ENCODE data around the gene KRTAP26-1. TPM values are rescaled to one million over a fixed set of nuclear protein-coding genes. Genes with fewer than 3 reads are reported as not detected.

The KRTAP26-1 gene
- total and polyA plus RNA-seq, 2 of the 4 experiments (the other 2 are of a cell fraction) = not detected

GRCh38 chr21:30355906-30356305 is 35.8 kb upstream of the KRTAP26-1 start:
- Histone ChIP-seq H4K5ac (ENCODE audit: low read depth, low read length) (no peak overlapping the region), H3K56ac (ENCODE audit: extremely low read depth, insufficient read depth, low read length) (no peak overlapping the region), H4K8ac (ENCODE audit: low read depth in 2 of 2, low read length in 2 of 2) (no peak overlapping the region), H3K23ac (ENCODE audit: low read depth, low read length) (no peak overlapping the region), H3K79me1 (ENCODE audit: low read depth in 1 of 2, low read length in 2 of 2) (no peaks in the 10 kb centered on the region), H2AFZ (replicated peaks; ENCODE audit: low read length, poor library complexity) (no peak overlapping the region), H3K4ac (ENCODE audit: low read depth, low read length) (no peak overlapping the region), H4K91ac (ENCODE audit: insufficient read depth, low read depth, low read length) (no peak overlapping the region), H3K4me3 (ENCODE audit: insufficient read depth, low read depth, low read length) (no peak overlapping the region), H3K9ac (ENCODE audit: low read depth, low read length) (no peak overlapping the region), H2AK5ac (ENCODE audit: low read depth, low read length) (no peak overlapping the region), H2AK9ac (replicated peaks; ENCODE audit: low read depth, low read length, poor library complexity) (no peak overlapping the region), H3K36me3 (ENCODE audit: control insufficient read depth, insufficient read depth, low read length) (no peaks in the 10 kb centered on the region), H2BK120ac (ENCODE audit: low read depth, low read length) (no peak overlapping the region), H3K9me1 (ENCODE audit: insufficient read depth, low read length) (no peaks in the 10 kb centered on the region), H3K27ac (ENCODE audit: insufficient read depth, low read length) (no peak overlapping the region), H3K18ac (ENCODE audit: low read depth, low read length) (no peak overlapping the region), H3K9me3 (ENCODE audit: control insufficient read depth, insufficient read depth, low read length) (peaks cover 8% of the 10 kb centered on the region), H2BK15ac (ENCODE audit: low read depth, low read length) (no peak overlapping the region), H3K4me1 (ENCODE audit: control insufficient read depth, insufficient read depth, low read length) (no peaks in the 10 kb centered on the region), H2BK5ac (ENCODE audit: low read depth, low read length, poor library complexity, severe bottlenecking) (no peak overlapping the region), H3K27me3 (ENCODE audit: control insufficient read depth, insufficient read depth, low read length) (no peaks in the 10 kb centered on the region), H2BK20ac (ENCODE audit: low read depth, low read length) (no peak overlapping the region), H4K20me1 (ENCODE audit: insufficient read depth, low read length) (no peaks in the 10 kb centered on the region), H3K14ac (replicated peaks; ENCODE audit: low read depth, low read length) (no peak overlapping the region), H3K4me2 (ENCODE audit: low read depth, low read length) (no peak overlapping the region)
- in situ Hi-C loops (cut with MboI; ENCODE audit: low sequenced_read_pairs) = no loop called here
- dilution Hi-C loops (cut with HindIII; ENCODE audit: low sequenced_read_pairs, unreplicated experiment) = no loop called here
- ChIA-PET POLR2A (ENCODE audit: unreplicated experiment) (no interaction called here), CTCF (no interaction called here)
- DNase-seq (no peak), ATAC-seq (ENCODE audit: low read depth) (no peak)
- BruUV-seq (replicated peaks) = no TSS peak
- no peak for TF ChIP-seq CEBPB (IDR thresholded peaks at IDR 0.05; ENCODE audit: low read depth, low read length)
- no peak for TF ChIP-seq ELK1 (IDR thresholded peaks at IDR 0.05; ENCODE audit: borderline replicate concordance, low read depth, low read length)
- TF ChIP-seq BHLHE40 (IDR thresholded peaks at IDR 0.05; ENCODE audit: low read depth, low read length) = no peak
- no peak for TF ChIP-seq RAD21 (IDR thresholded peaks at IDR 0.05; ENCODE audit: low read length)
- WGBS, 2 experiments (ENCODE audit: extremely low coverage in 2 of 2, insufficient read length in 1 of 2) = no CpG with 5 or more reads among the region's 3 CpGs
- intact Hi-C loops (cut with micrococcal nuclease) = no loop called here

Data from IMR-90 (cell line).